Stomach (tissue), 9 donors: ENCODE measurements around the gene ADAMTS15. TPM values are rescaled to one million over a fixed set of nuclear protein-coding genes. Genes with fewer than 3 reads are reported as not detected.

Experiments used
- DNase-seq, 2 donors: peaks; one replicate each; pipeline versions ENCODE4 v3.0.0 to v3.0.0-alpha.2; 2013 to 2019
- H3K27ac ChIP-seq, 5 donors: fragments of 200-600 bp in 4 of 5; sonication (generic) in 4 of 5; one replicate each; pipeline ENCODE4 v1.5.1; 2013 to 2019; ENCODE audit warnings: mild to moderate bottlenecking in 1 of 5, moderate library complexity in 1 of 5
- H3K27me3 ChIP-seq, 3 donors: fragments of 200-600 bp; sonication (generic); one replicate each; pipeline ENCODE4 v1.5.1; 2017 to 2019; ENCODE audit warnings: mixed run types in 1 of 3
- H3K36me3 ChIP-seq, 4 donors: fragments of 200-600 bp; sonication (generic); 1 replicate in 3 of 4; 2 replicates in 1 of 4; pipeline ENCODE4 v1.5.1; 2016 to 2019
- H3K4me1 ChIP-seq, 4 donors: fragments of 200-600 bp; sonication (generic); one replicate each; pipeline ENCODE4 v1.5.1; 2016 to 2019
- H3K4me3 ChIP-seq, 4 donors: fragments of 200-600 bp; sonication (generic) in 3 of 4; one replicate each; pipeline ENCODE4 v1.5.1; 2016 to 2019; ENCODE audit warnings: mild to moderate bottlenecking in 1 of 4
- H3K9me3 ChIP-seq, 4 donors: fragments of 200-600 bp; sonication (generic); one replicate each; pipeline ENCODE4 v1.5.1; 2016 to 2019
- EP300 ChIP-seq: sonication (generic); formaldehyde crosslinking; IDR thresholded peaks from one replicate; pipeline ENCODE4 v1.6.1; 2017; ENCODE audit warnings: antibody characterized with exemption
- POLR2A ChIP-seq, 4 donors: fragments of 450-650 bp; IDR thresholded peaks; one replicate each; pipeline ENCODE4 v1.6.1; 2016; ENCODE audit warnings: antibody characterized with exemption in 4 of 4, control low read depth in 2 of 4, mild to moderate bottlenecking in 1 of 4, moderate library complexity in 1 of 4
- POLR2AphosphoS5 ChIP-seq, 3 donors: sonication (generic); formaldehyde crosslinking; IDR thresholded peaks; one replicate each; pipeline ENCODE4 v1.6.1; 2016; ENCODE audit warnings: antibody characterized with exemption in 3 of 3
- WGBS, 5 donors: extraction: QIAGEN DNeasy Blood & Tissue Kit in 3 of 5; methylation state at CpG; one replicate each; pipeline versions ENCODE4 v1.1.5 to v1.1.7; 2013 to 2018; 5-methylcytosine and 5-hydroxymethylcytosine counted together
- intact Hi-C: fragments of 100-400 bp; cut with DNase I; formaldehyde crosslinking; loops from one replicate; pipeline ENCODE4 v1.15.1; 2023; ENCODE audit warnings: low total_unique reads
- polyA plus RNA-seq, 3 donors: library from polyadenylated mRNA; stranded (reverse); fragments of 200-250 nt; gene quantifications; one replicate each; pipeline ENCODE4 v1.2.3, GENCODE V29; 2013
- total RNA-seq, 5 donors: library from RNA; depleted of rRNA; stranded (reverse); fragments of >200 nt; gene quantifications; one replicate each; pipeline versions ENCODE4 v1.1.0 to v1.2.3, GENCODE V29; 2014 to 2016
- TF ChIP-seq, protein P1 (sequence below), 7 experiments: fragments of 450-650 bp in 4 of 7; fragments of 200-600 bp in 3 of 7; sonication (generic) in 3 of 7; IDR thresholded peaks; one replicate each; pipeline ENCODE4 v1.5.1; 2016 to 2019; ENCODE audit warnings: antibody characterized with exemption in 7 of 7, control low read depth in 2 of 7, mild to moderate bottlenecking in 1 of 7
- donor health status: healthy with polysubstance abuse.
- donor health status: Bipolar disorder and iron deficiency.
- donor health status: healthy.

Gene ADAMTS15
- total and polyA plus RNA-seq, 8 donors: 1.4 to 23.5 (median 2.4) TPM

DNA sequence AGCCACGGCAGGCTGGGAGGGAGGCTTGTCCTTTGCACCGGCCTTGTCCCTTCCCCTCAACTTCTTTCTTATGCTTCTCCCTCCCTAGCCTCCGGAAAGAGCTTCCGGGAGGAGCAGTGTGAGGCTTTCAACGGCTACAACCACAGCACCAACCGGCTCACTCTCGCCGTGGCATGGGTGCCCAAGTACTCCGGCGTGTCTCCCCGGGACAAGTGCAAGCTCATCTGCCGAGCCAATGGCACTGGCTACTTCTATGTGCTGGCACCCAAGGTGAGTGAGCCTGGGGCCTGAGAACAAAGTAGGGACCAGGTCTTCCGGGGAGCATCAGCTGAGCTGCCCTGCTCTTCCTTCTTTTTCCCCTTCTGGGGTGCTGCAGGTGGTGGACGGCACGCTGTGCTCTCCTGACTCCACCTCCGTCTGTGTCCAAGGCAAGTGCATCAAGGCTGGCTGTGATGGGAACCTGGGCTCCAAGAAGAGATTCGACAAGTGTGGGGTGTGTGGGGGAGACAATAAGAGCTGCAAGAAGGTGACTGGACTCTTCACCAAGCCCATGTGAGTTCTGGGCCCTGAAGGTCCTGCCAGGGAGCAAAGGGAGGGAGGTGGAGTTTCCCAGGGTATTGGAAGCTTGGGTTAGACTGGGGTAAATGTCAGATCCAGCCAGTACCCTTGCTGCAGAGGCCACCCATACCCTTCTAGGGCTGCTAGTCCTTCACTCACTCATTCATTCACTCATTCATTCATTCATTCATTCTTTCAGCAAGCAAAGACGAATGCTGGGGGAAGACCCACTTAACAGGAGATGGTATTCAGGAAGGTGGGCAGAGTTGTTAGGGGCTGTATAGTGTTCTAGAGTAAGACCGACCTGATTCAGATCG is 22.6 kb downstream of the ADAMTS15 start:
- DNase-seq: no peak
- no peak overlapping the region for H3K4me3 ChIP-seq
- no peak overlapping the region for H3K27ac ChIP-seq
- 88 to 94% (median 93%) methylated on average over 17 to 20 of the region's 20 CpGs for WGBS, 5 donors
- TF ChIP-seq POLR2A (IDR thresholded peaks at IDR 0.05) (no peak), POLR2AphosphoS5 (IDR thresholded peaks at IDR 0.05) (no peak), EP300 (no peak)
- TF ChIP-seq, protein P1, sequence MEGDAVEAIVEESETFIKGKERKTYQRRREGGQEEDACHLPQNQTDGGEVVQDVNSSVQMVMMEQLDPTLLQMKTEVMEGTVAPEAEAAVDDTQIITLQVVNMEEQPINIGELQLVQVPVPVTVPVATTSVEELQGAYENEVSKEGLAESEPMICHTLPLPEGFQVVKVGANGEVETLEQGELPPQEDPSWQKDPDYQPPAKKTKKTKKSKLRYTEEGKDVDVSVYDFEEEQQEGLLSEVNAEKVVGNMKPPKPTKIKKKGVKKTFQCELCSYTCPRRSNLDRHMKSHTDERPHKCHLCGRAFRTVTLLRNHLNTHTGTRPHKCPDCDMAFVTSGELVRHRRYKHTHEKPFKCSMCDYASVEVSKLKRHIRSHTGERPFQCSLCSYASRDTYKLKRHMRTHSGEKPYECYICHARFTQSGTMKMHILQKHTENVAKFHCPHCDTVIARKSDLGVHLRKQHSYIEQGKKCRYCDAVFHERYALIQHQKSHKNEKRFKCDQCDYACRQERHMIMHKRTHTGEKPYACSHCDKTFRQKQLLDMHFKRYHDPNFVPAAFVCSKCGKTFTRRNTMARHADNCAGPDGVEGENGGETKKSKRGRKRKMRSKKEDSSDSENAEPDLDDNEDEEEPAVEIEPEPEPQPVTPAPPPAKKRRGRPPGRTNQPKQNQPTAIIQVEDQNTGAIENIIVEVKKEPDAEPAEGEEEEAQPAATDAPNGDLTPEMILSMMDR (IDR thresholded peaks at IDR 0.05): no peak
- intact Hi-C loops: no loop called here
- no peaks in the 10 kb centered on the region for H3K9me3 ChIP-seq
- peaks cover 0 to 74% (median 69%) of the 10 kb centered on the region in 4 donors for H3K36me3 ChIP-seq
- peaks cover 0 to 2% (median 0%) of the 10 kb centered on the region in 4 donors for H3K4me1 ChIP-seq
- H3K27me3 ChIP-seq: no peaks in the 10 kb centered on the region

DNA sequence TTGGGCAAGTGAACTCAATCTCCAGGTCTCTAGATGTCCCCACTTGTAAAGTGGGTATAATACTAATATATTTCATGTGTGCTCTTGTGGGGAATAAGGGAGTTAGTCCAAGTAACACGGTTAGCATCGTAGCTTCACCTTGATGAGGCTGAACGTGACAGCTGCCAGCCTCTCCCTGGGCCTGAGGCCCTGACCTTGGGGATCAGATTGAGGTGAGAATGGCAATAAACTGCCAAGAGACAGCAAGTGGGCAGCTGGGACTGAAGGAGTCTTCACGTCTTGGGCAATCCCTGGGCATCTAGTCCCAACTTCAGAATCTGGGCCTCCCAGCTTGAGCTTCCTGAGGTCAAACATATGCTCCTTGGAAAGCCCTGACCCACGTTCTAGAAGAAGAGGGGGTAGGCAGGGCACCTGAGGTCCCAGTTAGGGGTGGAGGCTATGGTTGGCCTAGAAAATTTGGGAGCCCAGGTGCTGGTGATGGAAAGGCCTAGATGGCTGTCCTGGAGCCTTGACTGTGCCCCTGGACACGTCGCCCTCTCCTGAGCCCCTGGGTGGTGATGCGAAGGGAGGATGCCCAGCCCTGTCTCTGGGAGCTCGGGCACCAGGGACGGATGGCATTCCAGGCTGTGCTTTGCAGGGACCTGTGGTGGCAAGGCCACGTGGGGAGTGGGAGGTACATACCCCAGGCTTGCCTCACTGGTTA is 23.4 kb downstream of the ADAMTS15 start:
- Histone ChIP-seq H3K4me3 (no peak overlapping the region), H3K9me3 (no peaks in the 10 kb centered on the region), H3K27me3 (no peaks in the 10 kb centered on the region), H3K4me1 (peaks cover 0 to 8% (median 1%) of the 10 kb centered on the region in 4 donors), H3K27ac (no peak overlapping the region), H3K36me3 (peaks cover 0 to 66% (median 62%) of the 10 kb centered on the region in 4 donors)
- DNase-seq: no peak
- TF ChIP-seq POLR2AphosphoS5 (IDR thresholded peaks at IDR 0.05) (no peak), POLR2A (IDR thresholded peaks at IDR 0.05) (no peak), EP300 (no peak)
- TF ChIP-seq, protein P1 (IDR thresholded peaks at IDR 0.05): no peak
- intact Hi-C loops: no loop called here
- WGBS, 5 donors: 91 to 99% (median 94%) methylated on average over 6 to 11 of the region's 11 CpGs

DNA sequence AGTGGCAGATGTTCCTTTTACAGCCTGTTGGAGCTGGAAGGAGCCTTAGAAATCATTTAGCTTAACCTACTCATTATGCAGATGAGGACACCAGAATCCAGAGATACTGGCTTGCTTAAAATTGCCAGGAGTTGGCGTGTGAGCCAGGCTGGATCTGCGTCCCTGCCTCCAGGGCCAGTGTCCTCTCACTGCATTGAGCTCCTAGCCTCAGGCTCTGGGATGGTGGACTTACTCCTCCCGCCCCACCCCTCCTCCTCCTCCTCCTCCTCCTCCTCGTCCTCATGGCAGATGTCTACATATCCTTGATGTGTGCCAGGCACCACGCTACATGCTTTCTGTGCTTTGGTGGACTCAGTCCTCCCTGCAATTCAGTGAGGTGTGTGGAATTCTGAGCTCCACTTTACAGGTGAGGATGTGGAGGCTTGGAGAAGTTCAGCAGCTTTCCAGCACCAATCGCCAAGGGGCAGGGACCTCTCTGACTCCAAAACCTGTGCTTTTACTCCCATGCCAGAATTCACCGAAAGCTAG is 24.1 kb downstream of the ADAMTS15 start:
- H3K4me3 ChIP-seq: no peak overlapping the region
- no peak overlapping the region for H3K27ac ChIP-seq
- H3K36me3 ChIP-seq: peaks cover 0 to 65% (median 62%) of the 10 kb centered on the region in 4 donors
- no peaks in the 10 kb centered on the region for H3K9me3 ChIP-seq
- TF ChIP-seq EP300: no peak
- TF ChIP-seq POLR2A (IDR thresholded peaks at IDR 0.05): no peak
- TF ChIP-seq, protein P1 (IDR thresholded peaks at IDR 0.05): no peak
- no peak for TF ChIP-seq POLR2AphosphoS5 (IDR thresholded peaks at IDR 0.05)
- H3K4me1 ChIP-seq: peaks cover 2 to 14% (median 7%) of the 10 kb centered on the region in 4 donors
- intact Hi-C loops: no loop called here
- H3K27me3 ChIP-seq: no peaks in the 10 kb centered on the region
- WGBS, 5 donors: 90 to 97% (median 91%) methylated on average over 5 to 7 of the region's 7 CpGs
- DNase-seq: no peak

DNA sequence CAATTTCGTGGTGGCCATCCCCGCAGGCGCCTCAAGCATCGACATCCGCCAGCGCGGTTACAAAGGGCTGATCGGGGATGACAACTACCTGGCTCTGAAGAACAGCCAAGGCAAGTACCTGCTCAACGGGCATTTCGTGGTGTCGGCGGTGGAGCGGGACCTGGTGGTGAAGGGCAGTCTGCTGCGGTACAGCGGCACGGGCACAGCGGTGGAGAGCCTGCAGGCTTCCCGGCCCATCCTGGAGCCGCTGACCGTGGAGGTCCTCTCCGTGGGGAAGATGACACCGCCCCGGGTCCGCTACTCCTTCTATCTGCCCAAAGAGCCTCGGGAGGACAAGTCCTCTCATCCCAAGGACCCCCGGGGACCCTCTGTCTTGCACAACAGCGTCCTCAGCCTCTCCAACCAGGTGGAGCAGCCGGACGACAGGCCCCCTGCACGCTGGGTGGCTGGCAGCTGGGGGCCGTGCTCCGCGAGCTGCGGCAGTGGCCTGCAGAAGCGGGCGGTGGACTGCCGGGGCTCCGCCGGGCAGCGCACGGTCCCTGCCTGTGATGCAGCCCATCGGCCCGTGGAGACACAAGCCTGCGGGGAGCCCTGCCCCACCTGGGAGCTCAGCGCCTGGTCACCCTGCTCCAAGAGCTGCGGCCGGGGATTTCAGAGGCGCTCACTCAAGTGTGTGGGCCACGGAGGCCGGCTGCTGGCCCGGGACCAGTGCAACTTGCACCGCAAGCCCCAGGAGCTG is 24.8 kb downstream of the ADAMTS15 start:
- H3K4me3 ChIP-seq: no peak overlapping the region
- TF ChIP-seq, protein P1 (IDR thresholded peaks at IDR 0.05): no peak
- TF ChIP-seq EP300 (no peak), POLR2AphosphoS5 (IDR thresholded peaks at IDR 0.05) (no peak), POLR2A (IDR thresholded peaks at IDR 0.05) (no peak)
- no peak overlapping the region for H3K27ac ChIP-seq
- no peaks in the 10 kb centered on the region for H3K27me3 ChIP-seq
- peaks cover 0 to 65% (median 60%) of the 10 kb centered on the region in 4 donors for H3K36me3 ChIP-seq
- no peak for DNase-seq
- no peaks in the 10 kb centered on the region for H3K9me3 ChIP-seq
- WGBS, 5 donors: 95 to 97% (median 97%) methylated on average over 24 to 52 of the region's 52 CpGs
- H3K4me1 ChIP-seq: peaks cover 9 to 22% (median 14%) of the 10 kb centered on the region in 4 donors
- intact Hi-C loops: no loop called here
